Measurements from ENCODE around the gene DDX54.

The DDX54 gene

GRCh38 chr12:113152196-113152834 lies 33.0 kb downstream of the DDX54 start:
- H3K4me3 ChIP-seq (ENCODE audit: control insufficient read depth, low read depth, low read length): no peak overlapping the region

GRCh38 chr12:113151655-113152054 lies 33.6 kb downstream of the DDX54 start:
- no peak overlapping the region for H3K4me3 ChIP-seq (ENCODE audit: control insufficient read depth, low read depth, low read length)
- no peak for TF ChIP-seq CTCF (conservative IDR thresholded peaks at IDR 0.05; ENCODE audit: control insufficient read depth, insufficient read depth, low read depth, low read length)
- no peak for DNase-seq (ENCODE audit: low read depth)

More at GRCh38 chr12:113152196-113152834, 33.0 kb downstream of the DDX54 start:
- DNase-seq (ENCODE audit: low read depth): no peak
- TF ChIP-seq CTCF (conservative IDR thresholded peaks at IDR 0.05; ENCODE audit: control insufficient read depth, insufficient read depth, low read depth, low read length): no peak

- no peak for TF ChIP-seq CTCF (conservative IDR thresholded peaks at IDR 0.05; ENCODE audit: control insufficient read depth, insufficient read depth, low read depth, low read length)
Observed at GRCh38 chr12:113149361-113150150, 35.7 kb downstream of the DDX54 start, which contains the start of gene CFAP73. CFAP73 (plus strand) TSS chr12:113149724; CDS start chr12:113149858, 134 bp downstream.

GRCh38 chr12:113146999-113147398 lies 38.3 kb downstream of the DDX54 start:
- H3K4me3 ChIP-seq (ENCODE audit: control insufficient read depth, low read depth, low read length): no peak overlapping the region
- no peak for DNase-seq (ENCODE audit: low read depth)
- TF ChIP-seq CTCF (conservative IDR thresholded peaks at IDR 0.05; ENCODE audit: control insufficient read depth, insufficient read depth, low read depth, low read length): no peak

More at GRCh38 chr12:113149361-113150150, 35.7 kb downstream of the DDX54 start, which contains the start of gene CFAP73:
- peak; percentile 58 for DNase-seq (ENCODE audit: low read depth)
- H3K4me3 ChIP-seq (ENCODE audit: control insufficient read depth, low read depth, low read length): no peak within 1 kb of the TSS

- no peak overlapping the region for H3K4me3 ChIP-seq (ENCODE audit: control insufficient read depth, low read depth, low read length)
- no peak for TF ChIP-seq CTCF (conservative IDR thresholded peaks at IDR 0.05; ENCODE audit: control insufficient read depth, insufficient read depth, low read depth, low read length)
- DNase-seq (ENCODE audit: low read depth): peak; percentile 45
Observed at GRCh38 chr12:113145720-113146551, 39.3 kb downstream of the DDX54 start.

GRCh38 chr12:113144806-113145205 lies 40.5 kb downstream of the DDX54 start:
- H3K4me3 ChIP-seq (ENCODE audit: control insufficient read depth, low read depth, low read length): no peak overlapping the region
- no peak for TF ChIP-seq CTCF (conservative IDR thresholded peaks at IDR 0.05; ENCODE audit: control insufficient read depth, insufficient read depth, low read depth, low read length)
- DNase-seq (ENCODE audit: low read depth): no peak

Data from fibroblast of mammary gland (primary cell).